ENCODE data around the gene PPP1R9B.

PPP1R9B gene

DNA sequence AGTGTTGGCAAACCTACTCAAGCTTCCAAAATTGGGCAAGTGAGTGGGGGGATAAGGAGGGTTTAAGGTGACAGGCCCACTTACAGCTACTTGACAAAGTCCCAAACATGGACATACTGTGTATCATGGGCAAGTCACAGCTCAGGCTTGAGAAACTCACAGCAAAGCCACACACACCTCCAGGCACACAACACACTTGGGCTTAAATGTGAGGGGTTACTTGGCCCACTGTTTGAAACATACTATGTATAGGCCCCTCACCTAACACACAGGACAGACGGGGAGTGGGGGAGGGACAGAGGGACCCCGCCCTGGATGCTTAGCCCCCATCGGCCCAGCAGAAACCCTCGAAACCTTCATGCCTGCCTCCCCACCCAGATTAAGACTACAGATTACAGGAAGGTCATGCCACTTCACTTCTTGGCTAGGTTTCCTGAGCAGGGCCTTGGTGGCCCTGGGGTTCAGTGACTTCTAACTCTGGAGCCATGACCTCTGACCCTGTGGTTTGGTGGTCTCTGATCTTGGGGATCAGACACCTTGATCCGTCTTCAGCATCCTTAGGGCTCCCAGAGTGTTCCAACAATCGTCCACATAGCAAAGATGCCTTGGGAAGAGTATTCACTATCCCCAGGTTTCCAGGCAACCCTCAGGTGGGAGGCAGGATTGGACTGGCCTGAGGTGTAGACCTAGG is 18.2 kb downstream of the PPP1R9B start:
- no peaks in the 10 kb centered on the region for H3K9me3 ChIP-seq (ENCODE audit: control insufficient read depth in 2 of 2, low read length in 2 of 2)
- peaks cover 2 to 11% of the 10 kb centered on the region in 2 donors for H3K4me1 ChIP-seq (ENCODE audit: control insufficient read depth in 2 of 2, insufficient read depth in 2 of 2, low read length in 2 of 2)
- no peak overlapping the region for H3K27ac ChIP-seq (ENCODE audit: low read depth in 2 of 2, low read length in 2 of 2)
- H3K9ac ChIP-seq (ENCODE audit: low read depth in 1 of 2, low read length in 2 of 2) = no peak overlapping the region
- peaks cover 20 to 22% of the 10 kb centered on the region in 2 donors for H3K36me3 ChIP-seq (ENCODE audit: control insufficient read depth in 2 of 2, insufficient read depth in 2 of 2, low read length in 2 of 2)
- H3K27me3 ChIP-seq (ENCODE audit: control insufficient read depth in 2 of 2, insufficient read depth in 2 of 2, low read length in 2 of 2) = peaks cover 10 to 11% of the 10 kb centered on the region in 2 donors
- H3K4me3 ChIP-seq (ENCODE audit: low read length in 2 of 2) = no peak overlapping the region

DNA sequence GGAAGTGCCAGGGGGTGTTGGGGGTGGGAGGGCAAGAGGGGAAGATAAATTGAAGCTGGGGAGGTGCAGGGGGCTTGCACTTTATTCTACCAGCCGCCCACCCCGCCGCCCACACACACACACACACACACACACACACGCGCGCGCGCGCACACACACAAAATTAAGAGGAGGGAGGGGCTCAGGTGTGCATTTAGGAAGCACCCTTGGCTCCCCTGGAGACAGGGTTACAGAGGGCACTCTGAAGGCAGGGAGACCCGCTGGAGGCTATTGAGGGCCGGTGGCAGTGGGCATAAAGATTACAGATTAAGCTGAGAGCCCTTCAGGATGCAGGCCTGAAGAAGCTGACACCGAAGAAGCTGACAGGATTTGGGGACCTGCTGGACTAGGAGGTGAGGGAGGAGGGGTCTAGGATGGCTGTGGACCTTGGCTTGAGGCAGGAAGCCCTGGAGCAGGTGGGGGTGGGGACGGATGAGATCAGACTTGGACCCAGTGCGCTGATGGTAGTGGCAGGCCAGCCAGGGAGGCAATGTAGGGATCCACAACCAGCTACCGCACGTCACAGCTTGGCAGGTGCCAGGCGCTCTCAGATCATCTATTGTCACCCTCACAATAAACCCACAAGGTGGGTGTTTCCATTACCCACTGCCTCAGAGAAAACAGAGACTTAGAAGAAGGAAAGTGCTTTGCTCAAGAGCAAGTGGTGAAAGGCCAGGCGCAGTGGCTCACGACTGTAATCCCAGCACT is 19.7 kb downstream of the PPP1R9B start:
- Histone ChIP-seq H3K27me3 (ENCODE audit: control insufficient read depth in 2 of 2, insufficient read depth in 2 of 2, low read length in 2 of 2) (peaks cover 10 to 11% of the 10 kb centered on the region in 2 donors), H3K9ac (ENCODE audit: low read depth in 1 of 2, low read length in 2 of 2) (no peak overlapping the region), H3K9me3 (ENCODE audit: control insufficient read depth in 2 of 2, low read length in 2 of 2) (no peaks in the 10 kb centered on the region), H3K4me1 (ENCODE audit: control insufficient read depth in 2 of 2, insufficient read depth in 2 of 2, low read length in 2 of 2) (peaks cover 2 to 11% of the 10 kb centered on the region in 2 donors), H3K4me3 (ENCODE audit: low read length in 2 of 2) (no peak overlapping the region), H3K36me3 (ENCODE audit: control insufficient read depth in 2 of 2, insufficient read depth in 2 of 2, low read length in 2 of 2) (peaks cover 7 to 10% of the 10 kb centered on the region in 2 donors), H3K27ac (ENCODE audit: low read depth in 2 of 2, low read length in 2 of 2) (no peak overlapping the region)

DNA sequence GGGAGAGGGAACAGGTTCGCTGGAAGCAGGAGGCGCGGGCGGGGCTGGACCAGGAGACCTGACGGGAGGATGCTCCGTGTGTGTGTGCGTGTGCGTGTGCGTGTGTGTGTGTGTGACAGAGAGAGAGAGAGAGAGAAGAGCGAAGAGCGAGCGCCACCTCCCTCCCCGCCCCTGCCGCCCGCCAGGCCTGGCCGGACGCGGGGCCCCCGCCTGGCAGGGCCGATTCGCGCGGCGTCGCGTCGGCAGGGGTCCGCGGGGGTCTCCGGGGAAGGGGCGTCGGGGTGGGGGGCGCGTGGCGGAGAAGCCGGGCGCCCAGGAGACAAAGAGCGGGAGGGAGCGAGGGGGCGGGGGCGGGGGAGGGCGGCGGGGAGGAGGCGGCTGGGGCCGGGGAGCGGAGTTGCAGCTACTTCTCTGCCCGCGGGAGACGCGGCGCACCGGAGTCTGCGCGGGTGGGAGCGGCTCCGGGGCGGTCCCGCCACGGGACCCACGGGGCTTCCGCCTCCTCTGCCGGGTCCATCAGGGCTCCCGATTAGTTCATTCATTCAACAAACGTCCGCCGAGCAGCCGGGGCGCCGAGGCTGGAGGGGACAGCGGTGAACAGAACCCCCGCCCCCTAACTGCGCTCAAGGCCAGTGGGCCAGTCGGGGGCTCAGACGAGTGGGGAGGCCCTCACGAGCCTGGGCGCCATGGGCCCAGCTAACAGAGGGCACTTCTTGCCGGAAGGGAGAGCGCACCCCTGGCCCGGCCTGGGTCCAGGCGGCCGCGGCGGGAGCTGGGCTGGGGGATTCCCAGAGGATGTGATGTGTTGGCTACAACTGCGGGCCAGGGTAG is 20.5 kb downstream of the PPP1R9B start, which contains the start of gene SAMD14:
Gene SAMD14 (minus strand): TSS at position 433 of the 831 bp plus-strand sequence. CDS start 5,201 bp downstream, outside the sequence.
- no peak within 1 kb of the TSS for H3K27ac ChIP-seq (ENCODE audit: low read depth in 2 of 2, low read length in 2 of 2)
- no peaks in the 10 kb centered on the region for H3K9me3 ChIP-seq (ENCODE audit: control insufficient read depth in 2 of 2, low read length in 2 of 2)
- H3K27me3 ChIP-seq (ENCODE audit: control insufficient read depth in 2 of 2, insufficient read depth in 2 of 2, low read length in 2 of 2) = peaks cover 10 to 11% of the 10 kb centered on the region in 2 donors
- H3K4me3 ChIP-seq (ENCODE audit: low read length in 2 of 2) = peak within 1 kb of the TSS; percentile 35 to 66
- H3K4me1 ChIP-seq (ENCODE audit: control insufficient read depth in 2 of 2, insufficient read depth in 2 of 2, low read length in 2 of 2) = peaks cover 2 to 11% of the 10 kb centered on the region in 2 donors
- no peak within 1 kb of the TSS for H3K9ac ChIP-seq (ENCODE audit: low read depth in 1 of 2, low read length in 2 of 2)
- H3K36me3 ChIP-seq (ENCODE audit: control insufficient read depth in 2 of 2, insufficient read depth in 2 of 2, low read length in 2 of 2) = peaks cover 3 to 6% of the 10 kb centered on the region in 2 donors

DNA sequence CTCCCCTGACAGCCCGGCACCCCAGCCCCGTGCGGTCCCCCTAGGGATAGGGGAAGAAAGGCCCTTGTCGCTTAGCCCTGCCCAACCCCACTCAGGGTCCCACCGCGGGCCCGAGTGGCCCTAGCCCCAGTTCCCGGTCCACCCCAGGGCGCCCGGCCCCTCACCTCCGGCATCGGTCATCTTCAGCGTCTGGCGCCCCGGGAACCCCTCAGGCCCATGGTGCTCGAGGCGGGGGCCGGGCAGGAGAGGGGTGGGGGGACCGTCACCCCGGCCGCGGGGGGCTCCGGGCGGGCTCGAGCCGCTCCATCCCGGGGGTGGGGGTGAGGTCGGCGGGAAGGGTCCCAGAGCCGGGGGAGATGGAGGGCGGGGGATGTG is 21.1 kb downstream of the PPP1R9B start:
- Histone ChIP-seq H3K27me3 (ENCODE audit: control insufficient read depth in 2 of 2, insufficient read depth in 2 of 2, low read length in 2 of 2) (peaks cover 10 to 11% of the 10 kb centered on the region in 2 donors), H3K9ac (ENCODE audit: low read depth in 1 of 2, low read length in 2 of 2) (no peak overlapping the region), H3K9me3 (ENCODE audit: control insufficient read depth in 2 of 2, low read length in 2 of 2) (no peaks in the 10 kb centered on the region), H3K36me3 (ENCODE audit: control insufficient read depth in 2 of 2, insufficient read depth in 2 of 2, low read length in 2 of 2) (peaks cover 2% of the 10 kb centered on the region in 2 donors), H3K4me3 (ENCODE audit: low read length in 2 of 2) (peak overlapping the region in 1 of 2 donors; percentile 35), H3K27ac (ENCODE audit: low read depth in 2 of 2, low read length in 2 of 2) (no peak overlapping the region), H3K4me1 (ENCODE audit: control insufficient read depth in 2 of 2, insufficient read depth in 2 of 2, low read length in 2 of 2) (peaks cover 2 to 11% of the 10 kb centered on the region in 2 donors)

DNA sequence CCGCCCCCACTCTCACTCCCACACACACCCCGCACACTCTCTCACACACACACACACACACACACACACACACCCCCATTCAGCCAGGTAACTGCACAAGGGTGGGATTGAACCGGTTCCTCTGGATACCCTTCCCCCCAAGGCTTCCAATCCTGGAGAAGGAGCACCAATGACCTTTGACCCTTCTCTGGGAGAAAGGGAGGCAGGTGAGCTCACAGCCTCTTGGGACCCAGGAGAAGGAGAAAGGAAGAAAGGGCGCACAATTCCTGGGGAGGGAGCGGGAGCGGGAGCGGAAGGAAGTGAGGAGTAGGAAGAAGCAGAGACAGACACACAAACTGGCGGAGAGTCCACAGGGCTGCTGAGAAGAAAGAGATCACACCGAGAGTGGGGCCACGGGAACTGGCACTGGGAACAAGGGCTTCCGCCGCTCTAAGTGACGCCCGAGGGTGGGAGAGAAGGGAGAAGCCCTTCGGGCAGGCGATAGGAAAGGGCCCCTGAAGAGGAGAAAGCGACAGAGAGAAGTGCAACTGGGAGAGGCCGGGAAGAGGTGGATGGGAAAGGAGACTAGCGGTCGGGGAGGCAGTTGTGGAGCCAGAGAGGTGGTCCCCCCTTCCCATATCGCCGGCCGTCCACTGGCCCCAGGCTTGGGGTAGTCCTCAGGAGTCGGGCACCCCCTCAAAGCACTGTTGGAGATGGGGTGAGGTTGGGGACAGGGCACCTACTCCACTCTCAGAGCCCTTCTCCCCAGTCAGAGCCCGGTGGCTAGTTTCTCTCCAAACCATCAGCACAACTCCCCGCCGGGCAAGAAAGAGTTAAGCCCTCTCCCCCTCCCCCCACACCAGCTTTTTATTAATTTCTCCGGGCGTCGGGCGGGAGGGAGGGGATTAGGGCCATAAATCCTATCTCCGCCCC is 21.8 kb downstream of the PPP1R9B start:
- H3K9ac ChIP-seq (ENCODE audit: low read depth in 1 of 2, low read length in 2 of 2) = no peak overlapping the region
- H3K9me3 ChIP-seq (ENCODE audit: control insufficient read depth in 2 of 2, low read length in 2 of 2) = no peaks in the 10 kb centered on the region
- peaks cover 10 to 11% of the 10 kb centered on the region in 2 donors for H3K27me3 ChIP-seq (ENCODE audit: control insufficient read depth in 2 of 2, insufficient read depth in 2 of 2, low read length in 2 of 2)
- peak overlapping the region in 1 of 2 donors; percentile 9 for H3K27ac ChIP-seq (ENCODE audit: low read depth in 2 of 2, low read length in 2 of 2)
- peaks cover 0 to 2% of the 10 kb centered on the region in 2 donors for H3K36me3 ChIP-seq (ENCODE audit: control insufficient read depth in 2 of 2, insufficient read depth in 2 of 2, low read length in 2 of 2)
- H3K4me1 ChIP-seq (ENCODE audit: control insufficient read depth in 2 of 2, insufficient read depth in 2 of 2, low read length in 2 of 2) = peaks cover 2 to 11% of the 10 kb centered on the region in 2 donors
- H3K4me3 ChIP-seq (ENCODE audit: low read length in 2 of 2) = peak overlapping the region; percentile 20 to 66

DNA sequence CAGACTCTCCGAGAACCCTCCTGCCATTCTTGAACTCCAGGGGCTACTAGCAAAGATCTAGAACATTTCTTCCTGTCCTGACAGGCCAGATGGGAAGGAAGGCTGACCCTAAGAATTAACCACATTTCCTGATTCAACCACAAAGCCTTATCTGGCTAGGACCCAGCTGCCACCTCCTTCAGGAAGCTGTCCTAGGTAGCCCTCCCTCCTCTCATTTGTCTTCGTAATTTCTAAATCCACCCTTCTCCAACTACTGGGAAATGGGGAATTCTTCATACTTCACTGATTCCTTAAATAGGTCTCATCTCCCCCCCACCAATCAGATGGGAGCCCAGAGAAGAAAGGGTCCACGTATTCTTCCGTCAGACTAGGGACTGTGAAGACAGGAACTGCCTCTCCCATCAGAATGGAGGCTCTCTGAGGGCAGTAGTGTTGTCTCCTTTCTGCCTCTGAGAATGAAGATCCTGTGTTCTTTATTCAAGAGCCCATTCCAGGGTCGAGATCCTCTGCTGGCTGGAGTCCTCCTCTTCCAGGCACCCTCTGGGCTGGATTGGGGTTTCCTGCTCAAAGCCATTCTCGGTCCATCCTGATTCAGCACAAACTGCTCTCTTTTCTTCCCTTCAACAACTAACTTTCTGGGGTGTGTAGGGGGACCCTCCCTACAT is 22.6 kb downstream of the PPP1R9B start:
- Histone ChIP-seq H3K9me3 (ENCODE audit: control insufficient read depth in 2 of 2, low read length in 2 of 2) (no peaks in the 10 kb centered on the region), H3K27ac (ENCODE audit: low read depth in 2 of 2, low read length in 2 of 2) (no peak overlapping the region), H3K4me1 (ENCODE audit: control insufficient read depth in 2 of 2, insufficient read depth in 2 of 2, low read length in 2 of 2) (peaks cover 2 to 15% of the 10 kb centered on the region in 2 donors), H3K9ac (ENCODE audit: low read depth in 1 of 2, low read length in 2 of 2) (no peak overlapping the region), H3K36me3 (ENCODE audit: control insufficient read depth in 2 of 2, insufficient read depth in 2 of 2, low read length in 2 of 2) (peaks cover 0 to 2% of the 10 kb centered on the region in 2 donors), H3K27me3 (ENCODE audit: control insufficient read depth in 2 of 2, insufficient read depth in 2 of 2, low read length in 2 of 2) (peaks cover 10 to 11% of the 10 kb centered on the region in 2 donors), H3K4me3 (ENCODE audit: low read length in 2 of 2) (no peak overlapping the region)

DNA sequence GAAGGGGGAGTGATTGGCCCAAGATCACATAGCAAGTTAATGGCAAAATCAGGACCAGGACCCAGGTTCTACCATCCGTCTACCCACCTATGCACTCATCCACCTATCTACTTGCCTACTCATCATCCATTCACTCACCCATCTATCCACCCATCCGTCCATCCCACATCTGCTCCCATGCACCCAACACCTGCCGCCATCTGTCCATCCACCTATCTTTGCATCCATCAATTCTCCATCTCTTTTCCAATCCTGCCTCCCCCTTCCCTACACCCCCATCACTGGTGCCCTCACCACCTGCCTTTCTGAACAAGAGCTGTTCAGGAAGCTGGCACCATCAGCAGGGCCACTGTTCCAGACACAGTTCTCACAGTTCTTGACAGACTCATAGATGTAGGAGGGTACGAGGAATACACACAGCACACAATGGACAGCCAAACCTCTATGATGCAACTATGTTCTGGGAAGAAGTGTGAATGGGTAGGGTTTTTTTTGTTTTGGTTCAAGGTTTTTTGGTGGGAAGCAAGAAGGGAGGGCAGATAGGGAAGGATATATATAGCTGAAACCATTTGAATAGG is 25.0 kb downstream of the PPP1R9B start:
- Histone ChIP-seq H3K27me3 (ENCODE audit: control insufficient read depth in 2 of 2, insufficient read depth in 2 of 2, low read length in 2 of 2) (peaks cover 7% of the 10 kb centered on the region in 2 donors), H3K36me3 (ENCODE audit: control insufficient read depth in 2 of 2, insufficient read depth in 2 of 2, low read length in 2 of 2) (no peaks in the 10 kb centered on the region), H3K4me3 (ENCODE audit: low read length in 2 of 2) (no peak overlapping the region), H3K9ac (ENCODE audit: low read depth in 1 of 2, low read length in 2 of 2) (no peak overlapping the region), H3K27ac (ENCODE audit: low read depth in 2 of 2, low read length in 2 of 2) (no peak overlapping the region), H3K4me1 (ENCODE audit: control insufficient read depth in 2 of 2, insufficient read depth in 2 of 2, low read length in 2 of 2) (peaks cover 2 to 15% of the 10 kb centered on the region in 2 donors), H3K9me3 (ENCODE audit: control insufficient read depth in 2 of 2, low read length in 2 of 2) (no peaks in the 10 kb centered on the region)

DNA sequence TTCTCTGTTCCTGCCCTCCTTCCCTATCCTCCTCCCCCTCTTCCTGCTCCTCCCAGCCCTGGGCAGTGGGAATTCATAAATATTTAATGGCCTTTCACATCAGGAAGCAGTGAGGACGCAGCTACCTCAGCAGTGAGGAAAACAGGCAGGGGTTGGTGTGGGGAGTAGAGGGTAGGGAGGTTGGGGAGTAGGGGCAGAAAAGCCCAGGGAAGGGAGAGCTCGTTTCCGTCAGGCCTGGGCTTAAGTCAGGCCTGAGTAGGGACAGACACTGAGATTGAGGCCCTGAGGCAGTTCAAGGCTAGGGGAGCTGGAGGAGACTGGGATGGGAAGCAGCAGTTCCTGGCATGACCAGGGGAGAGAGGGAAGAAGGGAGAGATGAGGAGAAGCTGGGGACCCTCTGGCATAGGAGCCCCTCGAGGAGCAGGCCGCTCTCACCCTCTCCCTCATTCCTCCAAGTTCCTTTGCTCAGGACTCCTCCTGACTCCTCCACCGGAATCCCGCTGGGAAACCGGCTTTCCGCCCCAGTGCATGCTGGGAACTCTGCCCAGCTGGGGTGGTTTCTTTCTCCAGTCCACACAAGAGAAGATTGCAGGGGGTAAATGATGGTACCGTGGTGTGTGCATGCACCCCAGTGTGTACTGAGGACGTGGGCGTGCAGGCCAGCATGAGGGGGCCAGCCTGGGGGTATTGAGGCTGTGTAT is 26.7 kb downstream of the PPP1R9B start:
- peak overlapping the region; percentile 24 to 28 for H3K27ac ChIP-seq (ENCODE audit: low read depth in 2 of 2, low read length in 2 of 2)
- no peaks in the 10 kb centered on the region for H3K9me3 ChIP-seq (ENCODE audit: control insufficient read depth in 2 of 2, low read length in 2 of 2)
- H3K4me3 ChIP-seq (ENCODE audit: low read length in 2 of 2) = no peak overlapping the region
- H3K9ac ChIP-seq (ENCODE audit: low read depth in 1 of 2, low read length in 2 of 2) = peak overlapping the region in 1 of 2 donors; percentile 23
- no peaks in the 10 kb centered on the region for H3K36me3 ChIP-seq (ENCODE audit: control insufficient read depth in 2 of 2, insufficient read depth in 2 of 2, low read length in 2 of 2)
- H3K4me1 ChIP-seq (ENCODE audit: control insufficient read depth in 2 of 2, insufficient read depth in 2 of 2, low read length in 2 of 2) = peaks cover 0 to 13% of the 10 kb centered on the region in 2 donors
- peaks cover 4 to 12% of the 10 kb centered on the region in 2 donors for H3K27me3 ChIP-seq (ENCODE audit: control insufficient read depth in 2 of 2, insufficient read depth in 2 of 2, low read length in 2 of 2)

Data from mucosa of rectum (tissue), 2 donors.